VCaP (cell line): ENCODE measurements around the gene NOS2.

Source experiments
- H3K27ac ChIP-seq: fragments of 450-650 bp; 2 replicates; pipeline ENCODE4 v1.5.1; 2017
- TF ChIP-seq, protein P1 (sequence below): fragments of 450-650 bp; conservative IDR thresholded peaks from 2 replicates; pipeline ENCODE4 v1.5.1; 2017; ENCODE audit warnings: mild to moderate bottlenecking, moderate library complexity

NOS2 gene

DNA sequence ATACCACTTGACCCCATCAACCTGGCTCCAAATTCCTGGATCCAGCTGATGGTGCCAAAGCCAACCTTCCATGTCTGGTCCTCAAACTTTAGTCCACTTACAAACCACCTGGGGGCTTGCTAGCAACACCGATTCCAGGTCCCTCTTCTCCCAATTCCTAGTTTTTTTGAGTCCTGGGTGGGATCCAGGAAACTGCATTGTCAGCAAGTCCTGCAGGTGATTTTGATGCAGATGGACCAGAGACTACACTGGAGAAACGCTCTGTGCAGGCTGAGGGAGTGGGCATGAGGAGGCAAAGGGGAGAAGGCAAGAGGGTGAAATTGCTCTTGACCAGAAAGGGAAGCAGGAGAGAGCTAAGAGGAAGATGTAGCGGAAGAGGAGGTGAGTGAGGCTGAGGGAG is 21.0 kb upstream of the NOS2 start:
- no peak overlapping the region for H3K27ac ChIP-seq
- TF ChIP-seq, protein P1, sequence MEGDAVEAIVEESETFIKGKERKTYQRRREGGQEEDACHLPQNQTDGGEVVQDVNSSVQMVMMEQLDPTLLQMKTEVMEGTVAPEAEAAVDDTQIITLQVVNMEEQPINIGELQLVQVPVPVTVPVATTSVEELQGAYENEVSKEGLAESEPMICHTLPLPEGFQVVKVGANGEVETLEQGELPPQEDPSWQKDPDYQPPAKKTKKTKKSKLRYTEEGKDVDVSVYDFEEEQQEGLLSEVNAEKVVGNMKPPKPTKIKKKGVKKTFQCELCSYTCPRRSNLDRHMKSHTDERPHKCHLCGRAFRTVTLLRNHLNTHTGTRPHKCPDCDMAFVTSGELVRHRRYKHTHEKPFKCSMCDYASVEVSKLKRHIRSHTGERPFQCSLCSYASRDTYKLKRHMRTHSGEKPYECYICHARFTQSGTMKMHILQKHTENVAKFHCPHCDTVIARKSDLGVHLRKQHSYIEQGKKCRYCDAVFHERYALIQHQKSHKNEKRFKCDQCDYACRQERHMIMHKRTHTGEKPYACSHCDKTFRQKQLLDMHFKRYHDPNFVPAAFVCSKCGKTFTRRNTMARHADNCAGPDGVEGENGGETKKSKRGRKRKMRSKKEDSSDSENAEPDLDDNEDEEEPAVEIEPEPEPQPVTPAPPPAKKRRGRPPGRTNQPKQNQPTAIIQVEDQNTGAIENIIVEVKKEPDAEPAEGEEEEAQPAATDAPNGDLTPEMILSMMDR, result no peak

DNA sequence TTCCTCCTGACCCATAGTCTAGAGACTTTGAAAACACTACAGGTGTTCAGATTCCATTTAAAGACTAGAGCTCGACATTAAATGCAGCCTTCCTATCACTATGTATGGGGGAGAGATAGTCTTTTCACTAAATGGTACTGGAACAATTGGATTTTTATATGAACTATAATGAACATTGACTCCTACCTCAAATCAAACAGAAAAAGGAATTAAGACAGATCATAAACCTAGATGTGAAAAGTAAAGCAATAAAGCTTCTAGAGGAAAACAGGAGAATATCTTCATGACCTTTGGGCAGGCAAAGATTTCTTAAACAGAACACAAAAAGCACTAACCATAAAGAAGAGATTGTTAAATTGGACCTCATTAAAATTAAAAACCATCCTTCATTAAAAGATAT is 18.8 kb upstream of the NOS2 start:
- no peak overlapping the region for H3K27ac ChIP-seq
- TF ChIP-seq, protein P1, result no peak

DNA sequence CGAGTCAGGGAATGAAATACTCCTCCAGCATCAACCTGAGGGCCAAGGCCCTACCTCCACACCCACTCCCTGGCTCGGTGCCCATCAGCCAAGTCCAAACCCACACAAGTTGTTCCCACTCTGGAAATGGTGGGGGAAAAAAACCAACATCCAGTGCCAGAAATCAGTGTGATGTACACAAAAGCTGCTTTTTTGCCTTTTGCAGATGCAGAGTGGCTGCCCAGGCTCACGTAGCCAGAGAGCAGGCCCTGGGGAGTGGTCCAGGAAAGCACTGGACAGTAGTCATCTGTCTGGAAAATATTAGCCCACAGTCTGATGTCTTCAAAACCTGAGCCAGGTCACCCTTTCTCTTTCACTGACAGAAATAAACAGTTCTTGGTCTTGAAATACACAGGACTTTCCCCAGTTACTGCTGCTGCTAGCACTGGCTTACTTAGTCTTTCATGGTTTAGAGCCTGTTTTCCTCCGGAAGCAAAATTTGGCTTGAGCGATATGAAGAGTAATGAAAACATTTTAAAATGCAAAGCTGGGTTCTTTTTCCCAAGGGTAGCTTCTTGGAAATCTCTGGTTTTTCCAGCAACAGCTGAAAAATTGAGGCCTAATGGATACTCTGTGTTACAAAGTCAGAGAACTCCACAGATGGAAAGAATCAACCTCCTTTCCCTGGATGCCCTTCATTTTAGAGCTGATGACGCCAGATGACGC is 18.2 kb upstream of the NOS2 start:
- TF ChIP-seq, protein P1, result no peak
- H3K27ac ChIP-seq, result no peak overlapping the region

DNA sequence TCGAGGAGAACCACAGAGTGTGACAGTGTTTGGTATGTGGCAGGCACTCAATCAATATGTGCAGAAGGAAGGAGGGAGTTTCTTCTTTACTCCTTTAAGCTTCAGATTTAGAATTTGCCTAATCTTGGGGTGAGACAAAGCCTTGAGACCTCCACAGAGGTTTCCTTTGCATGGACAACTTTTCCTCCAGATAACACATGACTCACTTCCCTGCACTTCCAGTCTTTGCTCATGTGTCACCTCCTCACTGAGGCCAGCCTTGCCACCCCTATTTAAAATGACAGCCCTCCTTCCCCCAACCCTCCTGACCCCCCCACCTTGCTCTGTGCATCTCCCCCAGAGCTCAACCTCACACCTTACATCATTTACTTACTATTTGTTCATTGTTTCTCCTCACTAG is 17.4 kb upstream of the NOS2 start:
- no peak overlapping the region for H3K27ac ChIP-seq
- TF ChIP-seq, protein P1, result no peak

DNA sequence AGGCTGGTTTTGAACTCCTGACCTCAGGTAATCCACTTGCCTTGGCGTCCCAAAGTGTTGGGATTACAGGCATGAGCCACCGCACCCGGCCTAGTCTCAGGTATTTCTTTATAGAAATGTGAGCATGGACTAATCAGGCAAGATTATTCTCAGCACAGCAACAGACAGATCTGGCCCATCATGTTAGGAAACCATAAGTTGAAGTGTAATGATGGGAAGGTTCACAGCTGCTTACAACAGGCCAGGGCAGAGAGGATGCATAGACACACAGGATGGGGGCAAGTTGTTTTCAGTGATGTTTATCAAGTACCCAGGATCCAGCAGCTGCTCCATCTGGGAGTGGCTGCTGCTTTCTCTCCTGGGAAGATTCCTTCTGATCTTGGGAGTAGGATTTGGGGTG is 16.6 kb upstream of the NOS2 start:
- TF ChIP-seq, protein P1, result no peak
- no peak overlapping the region for H3K27ac ChIP-seq

DNA sequence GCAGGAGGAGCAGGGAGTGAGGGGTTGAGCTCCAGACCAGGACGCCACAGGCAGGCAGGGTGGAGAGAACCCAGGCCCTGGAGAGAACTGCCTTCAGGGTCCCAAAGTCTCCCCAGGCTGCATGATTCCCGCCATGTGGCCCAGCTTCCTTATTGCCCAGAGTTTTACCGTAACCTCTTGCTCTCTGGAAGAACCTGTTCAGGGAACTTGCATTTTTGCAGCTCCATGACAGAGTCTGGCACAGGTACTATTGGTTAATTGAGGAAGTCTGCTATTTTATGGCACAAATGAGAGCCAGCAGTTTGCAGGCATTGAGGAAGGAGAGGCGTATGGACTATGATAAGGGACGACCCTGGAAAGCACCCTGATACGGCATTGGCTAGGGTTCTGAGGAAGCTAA is 11.6 kb upstream of the NOS2 start:
- peak overlapping the region; percentile 20; the same call in 1 of the 2 replicates for H3K27ac ChIP-seq

DNA sequence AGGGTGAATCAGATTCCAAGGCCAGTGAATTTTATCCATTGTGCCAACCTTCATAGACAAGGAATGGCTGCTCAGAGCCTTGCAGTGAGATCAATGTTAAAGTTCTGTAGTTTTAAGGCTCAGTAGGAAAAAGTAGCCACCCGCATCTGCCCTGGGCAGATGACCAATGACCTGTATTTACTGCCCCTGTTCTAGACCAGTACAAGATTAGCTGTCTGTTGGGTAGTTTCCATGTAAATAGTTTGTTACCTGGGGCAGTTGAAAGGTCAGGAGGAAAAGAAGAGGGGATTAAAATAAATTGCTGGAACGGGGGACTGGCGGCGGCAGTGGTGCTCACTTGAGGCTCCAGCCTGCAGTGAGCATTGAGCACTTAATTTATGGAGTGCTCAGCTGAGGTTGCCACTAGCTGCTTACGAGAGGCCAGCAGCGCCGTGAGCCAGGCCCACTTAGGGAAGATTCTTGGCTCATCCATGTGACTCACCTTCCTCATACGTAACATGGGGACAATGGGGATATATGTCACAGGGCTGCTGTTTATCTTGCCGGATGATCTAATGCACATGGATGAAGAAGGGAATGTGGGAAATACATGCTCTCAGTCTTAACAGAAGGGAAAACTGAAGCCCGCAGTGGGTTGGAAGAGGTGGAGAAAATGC is 10.7 kb upstream of the NOS2 start:
- TF ChIP-seq, protein P1, result no peak
- H3K27ac ChIP-seq, result no peak overlapping the region

More for the DNA sequence above, 11.6 kb upstream of the NOS2 start:
- TF ChIP-seq, protein P1, result no peak
